ENCODE results near the gene OR10A6. TPM values are rescaled to one million over a fixed set of nuclear protein-coding genes. Genes with fewer than 3 reads are reported as not detected.

OR10A6 gene
- total RNA-seq, 1 experiment from 2014 or later, result not detected

Small RNA genes lying within 50 kb of the gene (small RNA-seq; reads per million reads assigned to genes)
- gene COX6CP5 (0 reads per million in 2 experiments), gene RNU6-943P (0 reads per million in 2 experiments)

Other genes with a start within 250 kb of the OR10A6 start
- gene OVCH2, start 224.8 kb downstream of the OR10A6 start, total RNA-seq (2014; rRNA removed; shearing (Covaris generic)), result not detected in 2 replicates
- not detected in 2 replicates for gene OR5P2, start 134.3 kb downstream of the OR10A6 start, total RNA-seq (2014; rRNA removed; shearing (Covaris generic))
- not detected in 2 replicates for gene OR5P3, start 100.4 kb downstream of the OR10A6 start, total RNA-seq (2014; rRNA removed; shearing (Covaris generic))
- not detected in 2 replicates for gene OR10A3, start 10.4 kb upstream of the OR10A6 start, total RNA-seq (2014; rRNA removed; shearing (Covaris generic))
- not detected in 2 replicates for gene NLRP10, start 34.2 kb upstream of the OR10A6 start, total RNA-seq (2014; rRNA removed; shearing (Covaris generic))
- gene EIF3F, start 56.1 kb upstream of the OR10A6 start, total RNA-seq (2014; rRNA removed; shearing (Covaris generic)), result 218 and 223 TPM in 2 replicates
- 5.0 and 5.7 TPM in 2 replicates for gene TUB, start 149.9 kb upstream of the OR10A6 start, total RNA-seq (2014; rRNA removed; shearing (Covaris generic))
- 1.4 and 1.9 TPM in 2 replicates for gene RIC3, start 237.8 kb upstream of the OR10A6 start, total RNA-seq (2014; rRNA removed; shearing (Covaris generic))

All from NCI-H460 (cell line).